ENCODE measurements around the gene RAD21L1.

GRCh38 chr20:1275919-1276318, 50.1 kb downstream of the RAD21L1 start:
- TF ChIP-seq NFIC (IDR thresholded peaks at IDR 0.05) = no peak
- no peak for TF ChIP-seq REST (IDR thresholded peaks at IDR 0.05; ENCODE audit: low read depth)
- TF ChIP-seq RAD21 (IDR thresholded peaks at IDR 0.05; ENCODE audit: low read depth) = no peak
- TF ChIP-seq MAX (IDR thresholded peaks at IDR 0.05) = no peak

Data from Ishikawa (cell line).